Fibroblast of pulmonary artery (primary cell): ENCODE measurements around the gene SSBP1.

Source experiments
- DNase-seq: peaks from one replicate; pipeline ENCODE4 v3.0.0-alpha.2; 2010; ENCODE audit warnings: low read depth
- H3K4me3 ChIP-seq: replicated peaks from 2 replicates; pipeline ENCODE4 v1.5.1; 2011; ENCODE audit warnings: low read depth, mild to moderate bottlenecking, control low read depth, low read length, moderate library complexity
- CTCF ChIP-seq: IDR thresholded peaks from 2 replicates; pipeline ENCODE4 v1.5.1; 2011; ENCODE audit warnings: mild to moderate bottlenecking, control low read depth, low read length, inconsistent platforms; ENCODE audit errors: missing control alignments

SSBP1 gene

DNA sequence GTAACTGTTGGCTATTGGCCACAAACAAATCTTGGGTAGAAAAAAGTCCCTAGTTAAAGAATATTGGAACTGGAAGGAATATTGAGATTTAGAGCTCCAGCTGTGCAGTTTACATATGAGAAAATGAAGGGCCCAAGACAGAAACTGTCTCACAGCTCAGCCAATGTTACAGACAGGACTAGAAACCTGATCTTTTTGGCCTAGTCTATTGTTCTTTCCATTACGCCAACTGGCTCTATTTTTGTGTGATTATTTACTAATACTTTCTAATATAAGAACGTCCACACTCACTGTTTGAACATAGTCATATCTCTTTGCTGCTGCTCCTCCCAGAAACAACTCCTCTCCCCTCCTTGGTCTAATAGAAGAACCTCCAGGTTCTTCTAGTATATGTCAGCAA is 28.8 kb upstream of the SSBP1 start:
- no peak overlapping the region for H3K4me3 ChIP-seq
- no peak for DNase-seq
- TF ChIP-seq CTCF, result no peak

GRCh38 chr7:141709749-141710148 is 28.4 kb upstream of the SSBP1 start:
- no peak for TF ChIP-seq CTCF
- DNase-seq, result no peak
- H3K4me3 ChIP-seq, result no peak overlapping the region

GRCh38 chr7:141710301-141710700 is 27.9 kb upstream of the SSBP1 start:
- no peak overlapping the region for H3K4me3 ChIP-seq
- no peak for DNase-seq
- no peak for TF ChIP-seq CTCF

DNA sequence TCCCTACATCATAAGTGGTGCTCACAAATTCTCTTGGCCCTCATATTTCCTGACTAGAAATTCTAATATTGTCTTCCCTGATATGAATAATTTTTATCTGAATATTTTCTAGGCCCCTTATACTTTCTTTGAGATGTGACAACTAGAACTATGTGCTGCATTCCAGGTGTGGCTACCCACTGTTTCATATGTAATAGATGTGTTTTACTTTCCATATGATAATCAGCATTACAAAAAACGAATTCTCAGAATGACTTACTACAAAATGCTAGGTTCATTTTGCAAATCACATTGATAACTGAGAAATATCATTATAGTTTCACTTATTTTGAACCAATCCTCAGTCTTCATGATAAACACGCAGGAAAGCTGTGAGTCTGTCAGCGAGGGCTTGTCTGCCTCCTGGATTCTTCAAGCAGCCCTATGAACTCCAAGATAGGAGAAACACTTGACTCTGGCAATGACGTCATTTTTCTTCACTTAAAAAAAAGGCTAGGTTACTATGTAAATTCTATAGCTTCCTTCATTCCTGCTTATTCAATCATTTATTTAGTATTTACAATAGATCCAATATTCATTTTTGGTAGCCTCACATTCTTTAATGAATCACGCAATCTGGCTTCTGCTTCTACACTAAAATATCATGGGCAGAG is 25.4 kb upstream of the SSBP1 start:
- no peak for DNase-seq
- no peak overlapping the region for H3K4me3 ChIP-seq
- no peak for TF ChIP-seq CTCF

- TF ChIP-seq CTCF, result no peak
- H3K4me3 ChIP-seq, result no peak overlapping the region
- DNase-seq, result no peak
Observed at GRCh38 chr7:141713890-141714289, 24.3 kb upstream of the SSBP1 start.

DNA sequence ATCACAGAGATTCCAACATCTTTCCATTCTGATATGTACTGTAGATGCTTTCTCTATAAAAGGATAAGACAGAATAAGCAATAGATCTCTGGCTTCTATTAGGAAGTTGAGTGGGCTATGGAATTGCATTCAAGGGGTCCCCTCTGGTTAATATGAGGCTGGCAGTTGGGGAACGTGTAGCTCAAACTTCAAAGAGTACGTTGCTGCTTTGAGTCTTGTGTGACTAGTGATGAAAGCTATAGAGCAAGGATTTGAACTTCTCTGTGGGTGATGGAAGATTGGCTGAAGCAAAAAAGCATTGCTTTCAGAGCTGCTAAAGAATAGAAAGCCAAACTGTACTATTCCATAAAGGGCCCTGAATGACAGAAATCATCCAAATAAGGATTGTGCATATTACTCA is 23.6 kb upstream of the SSBP1 start:
- DNase-seq, result no peak
- no peak overlapping the region for H3K4me3 ChIP-seq
- TF ChIP-seq CTCF, result no peak

DNA sequence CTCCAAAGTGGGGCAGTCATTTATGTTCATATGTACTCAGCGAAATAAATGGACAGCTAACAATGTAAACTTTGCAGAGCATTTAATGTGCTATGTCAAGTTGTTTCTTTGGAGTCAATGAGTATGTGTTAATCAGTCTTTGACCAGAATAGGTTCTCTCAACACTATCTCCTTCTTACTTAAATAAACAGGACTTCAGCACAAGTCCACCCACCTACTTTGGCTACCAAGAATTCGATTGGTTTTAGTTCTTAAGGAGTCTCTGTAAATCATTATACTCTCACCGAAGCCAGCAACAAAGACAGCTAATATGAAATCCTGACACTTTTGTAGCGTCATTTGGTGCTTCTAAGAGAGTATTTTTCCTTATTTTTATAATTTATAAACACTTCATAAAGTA is 23.1 kb upstream of the SSBP1 start:
- TF ChIP-seq CTCF, result no peak
- DNase-seq, result no peak
- no peak overlapping the region for H3K4me3 ChIP-seq
